Kasumi-1 (cell line): ENCODE measurements around the gene TJP2.

Experiments
- DNase-seq, 2 experiments: peaks; one replicate each; lab custom pipeline; 2025; lab: John Stamatoyannopoulos, UW

The TJP2 gene

GRCh38 chr9:69191231-69191630 is 17.2 kb downstream of the TJP2 start:
- DNase-seq = no peak

GRCh38 chr9:69192214-69192613 is 18.1 kb downstream of the TJP2 start:
- no peak for DNase-seq

GRCh38 chr9:69193685-69194032 is 19.6 kb downstream of the TJP2 start:
- DNase-seq = no peak

- no peak for DNase-seq
Observed at GRCh38 chr9:69194702-69195418, 20.8 kb downstream of the TJP2 start.

GRCh38 chr9:69195668-69196067 is 21.6 kb downstream of the TJP2 start:
- no peak for DNase-seq

GRCh38 chr9:69197687-69198086 is 23.6 kb downstream of the TJP2 start:
- DNase-seq = no peak

- no peak for DNase-seq
Observed at GRCh38 chr9:69198521-69199220, 24.6 kb downstream of the TJP2 start.

- no peak for DNase-seq
Observed at GRCh38 chr9:69199769-69200470, 25.8 kb downstream of the TJP2 start.

- no peak for DNase-seq
Observed at GRCh38 chr9:69202556-69202955, 28.5 kb downstream of the TJP2 start.

- no peak for DNase-seq
Observed at GRCh38 chr9:69204326-69204725, 30.2 kb downstream of the TJP2 start.

- no peak for DNase-seq
Observed at GRCh38 chr9:69204849-69205248, 30.8 kb downstream of the TJP2 start.

GRCh38 chr9:69206047-69206446 is 32.0 kb downstream of the TJP2 start:
- no peak for DNase-seq

GRCh38 chr9:69207503-69207902 is 33.4 kb downstream of the TJP2 start:
- DNase-seq = no peak

GRCh38 chr9:69211424-69212036 is 37.5 kb downstream of the TJP2 start:
- no peak for DNase-seq

GRCh38 chr9:69213647-69214046 is 39.6 kb downstream of the TJP2 start:
- no peak for DNase-seq

- no peak for DNase-seq
Observed at GRCh38 chr9:69214939-69215338, 40.9 kb downstream of the TJP2 start.

- DNase-seq = no peak
Observed at GRCh38 chr9:69215774-69216485, 41.9 kb downstream of the TJP2 start.

GRCh38 chr9:69218166-69218565 is 44.1 kb downstream of the TJP2 start:
- no peak for DNase-seq

GRCh38 chr9:69221036-69221435 is 47.0 kb downstream of the TJP2 start:
- DNase-seq = no peak

- DNase-seq = no peak
Observed at GRCh38 chr9:69222970-69223369, 48.9 kb downstream of the TJP2 start.

GRCh38 chr9:69223605-69224004 is 49.5 kb downstream of the TJP2 start:
- peak; percentile 62 to 66 for DNase-seq

- DNase-seq = no peak
Observed at GRCh38 chr9:69229367-69229766, 55.3 kb downstream of the TJP2 start.
